Measurements from ENCODE around the gene ITFG1. TPM values are rescaled to one million over a fixed set of nuclear protein-coding genes. Genes with fewer than 3 reads are reported as not detected.

Gene ITFG1
- total and polyA plus RNA-seq, 2 of the 13 experiments (the other 11 are each of a cell fraction or from before 2014, with no cell fraction given): 74.5 to 150 TPM

GRCh38 chr16:47426806-47427205, 34.1 kb downstream of the ITFG1 start:
- Histone ChIP-seq H3K27ac (ENCODE audit: extremely low read length, insufficient read depth, low read length) (no peak overlapping the region), H3K4me1 (ENCODE audit: insufficient read depth, low read length) (no peaks in the 10 kb centered on the region), H4K20me1 (ENCODE audit: insufficient read depth, low read length) (no peaks in the 10 kb centered on the region), H3K9me3 (ENCODE audit: low read length) (no peaks in the 10 kb centered on the region), H3K36me3 (replicated peaks in 1 of 2; ENCODE audit: control insufficient read depth in 1 of 2, insufficient read depth in 2 of 2, low read length in 2 of 2) (peaks cover 8 to 27% of the 10 kb centered on the region in 2 experiments), H3K79me2 (ENCODE audit: insufficient read depth, low read length) (no peaks in the 10 kb centered on the region), H3K27me3 (ENCODE audit: control insufficient read depth in 1 of 2, insufficient read depth in 2 of 2, low read length in 2 of 2) (no peaks in the 10 kb centered on the region), H3K9ac (ENCODE audit: insufficient read depth, low read depth, low read length) (no peak overlapping the region), H3K4me2 (ENCODE audit: low read depth, low read length) (no peak overlapping the region), H2AFZ (ENCODE audit: low read length) (no peak overlapping the region), H3K4me3 (replicated peaks in 1 of 3; ENCODE audit: insufficient read depth in 1 of 3, low read depth in 2 of 3, low read length in 3 of 3) (no peak overlapping the region)
- intact Hi-C loops (cut with micrococcal nuclease; ENCODE audit: unreplicated experiment): no loop called here
- ChIA-PET POLR2A (no interaction called here), CTCF (ENCODE audit: low intra/inter-chr PET ratio, low total read pairs) (no interaction called here)
- DNase-seq (ENCODE audit: low spot score) (no peak), FAIRE-seq (no peak), ATAC-seq (no peak)
- in situ Hi-C loops (cut with HindIII; ENCODE audit: extremely low pct_ligation_motif_present, low pct_unique_long_range_greater_than_20kb): no loop called here
- BruUV-seq (replicated peaks): no TSS peak
- 95% methylated on average over 1 of the region's 1 CpG for WGBS (ENCODE audit: low lambda C conversion rate)
- no peak for TF ChIP-seq HNF4G (IDR thresholded peaks at IDR 0.05; ENCODE audit: borderline replicate concordance, low read depth, low read length)
- no peak for TF ChIP-seq HNF4G (CRISPR knock-in tag; IDR thresholded peaks at IDR 0.05; ENCODE audit: borderline replicate concordance, low read depth)
- TF ChIP-seq, protein P1, sequence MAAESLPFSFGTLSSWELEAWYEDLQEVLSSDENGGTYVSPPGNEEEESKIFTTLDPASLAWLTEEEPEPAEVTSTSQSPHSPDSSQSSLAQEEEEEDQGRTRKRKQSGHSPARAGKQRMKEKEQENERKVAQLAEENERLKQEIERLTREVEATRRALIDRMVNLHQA (CRISPR knock-in tag; IDR thresholded peaks at IDR 0.05): no peak
- no peak for TF ChIP-seq ZNF260 (CRISPR knock-in tag; IDR thresholded peaks at IDR 0.05; ENCODE audit: borderline replicate concordance, low read depth)
- no peak for TF ChIP-seq BCL6 (CRISPR knock-in tag; IDR thresholded peaks at IDR 0.05)
- no peak for TF ChIP-seq ARNT2 (CRISPR knock-in tag; IDR thresholded peaks at IDR 0.05; ENCODE audit: low read depth)

GRCh38 chr16:47424846-47425245, 36.0 kb downstream of the ITFG1 start:
- FAIRE-seq: no peak
- no peak overlapping the region for H3K27ac ChIP-seq (ENCODE audit: extremely low read length, insufficient read depth, low read length)
- CTCF ChIA-PET (ENCODE audit: low intra/inter-chr PET ratio, low total read pairs): no interaction called here
- peak; percentile 43; the same call in 1 of the 2 replicates for TF ChIP-seq HOXA3 (CRISPR knock-in tag; IDR thresholded peaks at IDR 0.05)
- TF ChIP-seq STAG1 (CRISPR knock-in tag; IDR thresholded peaks at IDR 0.05): peak; percentile 20; the same call in 1 of the 2 replicates
- TF ChIP-seq FOXA1 (IDR thresholded peaks at IDR 0.05): no peak
- TF ChIP-seq FOXA1 (CRISPR knock-in tag; IDR thresholded peaks at IDR 0.05): peak; percentile 63
- TF ChIP-seq, protein P2, sequence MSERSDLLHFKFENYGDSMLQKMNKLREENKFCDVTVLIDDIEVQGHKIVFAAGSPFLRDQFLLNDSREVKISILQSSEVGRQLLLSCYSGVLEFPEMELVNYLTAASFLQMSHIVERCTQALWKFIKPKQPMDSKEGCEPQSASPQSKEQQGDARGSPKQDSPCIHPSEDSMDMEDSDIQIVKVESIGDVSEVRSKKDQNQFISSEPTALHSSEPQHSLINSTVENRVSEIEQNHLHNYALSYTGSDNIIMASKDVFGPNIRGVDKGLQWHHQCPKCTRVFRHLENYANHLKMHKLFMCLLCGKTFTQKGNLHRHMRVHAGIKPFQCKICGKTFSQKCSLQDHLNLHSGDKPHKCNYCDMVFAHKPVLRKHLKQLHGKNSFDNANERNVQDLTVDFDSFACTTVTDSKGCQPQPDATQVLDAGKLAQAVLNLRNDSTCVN (CRISPR knock-in tag; IDR thresholded peaks at IDR 0.05; ENCODE audit: borderline replicate concordance): no peak
- no peak for TF ChIP-seq SMARCE1 (IDR thresholded peaks at IDR 0.05; ENCODE audit: borderline replicate concordance)
- TF ChIP-seq ZMYM4 (CRISPR knock-in tag; IDR thresholded peaks at IDR 0.05): peak; percentile 31; the same call in 1 of the 2 replicates
- TF ChIP-seq, protein P3, sequence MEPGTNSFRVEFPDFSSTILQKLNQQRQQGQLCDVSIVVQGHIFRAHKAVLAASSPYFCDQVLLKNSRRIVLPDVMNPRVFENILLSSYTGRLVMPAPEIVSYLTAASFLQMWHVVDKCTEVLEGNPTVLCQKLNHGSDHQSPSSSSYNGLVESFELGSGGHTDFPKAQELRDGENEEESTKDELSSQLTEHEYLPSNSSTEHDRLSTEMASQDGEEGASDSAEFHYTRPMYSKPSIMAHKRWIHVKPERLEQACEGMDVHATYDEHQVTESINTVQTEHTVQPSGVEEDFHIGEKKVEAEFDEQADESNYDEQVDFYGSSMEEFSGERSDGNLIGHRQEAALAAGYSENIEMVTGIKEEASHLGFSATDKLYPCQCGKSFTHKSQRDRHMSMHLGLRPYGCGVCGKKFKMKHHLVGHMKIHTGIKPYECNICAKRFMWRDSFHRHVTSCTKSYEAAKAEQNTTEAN (CRISPR knock-in tag; conservative IDR thresholded peaks at IDR 0.05): no peak
- peak; percentile 49; the same call in 1 of the 2 replicates for TF ChIP-seq ZBTB33 (CRISPR knock-in tag; IDR thresholded peaks at IDR 0.05)
- no peak for TF ChIP-seq NFE2 (CRISPR knock-in tag; IDR thresholded peaks at IDR 0.05)

More at GRCh38 chr16:47424846-47425245, 36.0 kb downstream of the ITFG1 start:
- WGBS (ENCODE audit: low lambda C conversion rate): 94% methylated on average over 13 of the region's 13 CpGs
- no peaks in the 10 kb centered on the region for H3K9me3 ChIP-seq (ENCODE audit: low read length)
- no peaks in the 10 kb centered on the region for H3K27me3 ChIP-seq (ENCODE audit: control insufficient read depth in 1 of 2, insufficient read depth in 2 of 2, low read length in 2 of 2)
- peaks cover 8 to 34% of the 10 kb centered on the region in 2 experiments for H3K36me3 ChIP-seq (replicated peaks in 1 of 2; ENCODE audit: control insufficient read depth in 1 of 2, insufficient read depth in 2 of 2, low read length in 2 of 2)
- no peaks in the 10 kb centered on the region for H4K20me1 ChIP-seq (ENCODE audit: insufficient read depth, low read length)
- POLR2A ChIA-PET: no interaction called here
- H3K79me2 ChIP-seq (ENCODE audit: insufficient read depth, low read length): no peaks in the 10 kb centered on the region
- no peak overlapping the region for H2AFZ ChIP-seq (ENCODE audit: low read length)
- in situ Hi-C loops (cut with HindIII; ENCODE audit: extremely low pct_ligation_motif_present, low pct_unique_long_range_greater_than_20kb): no loop called here
- no peaks in the 10 kb centered on the region for H3K4me1 ChIP-seq (ENCODE audit: insufficient read depth, low read length)
- DNase-seq (ENCODE audit: low spot score) (peak; percentile 39), ATAC-seq (peak; percentile 85)
- intact Hi-C loops (cut with micrococcal nuclease; ENCODE audit: unreplicated experiment): no loop called here
- no TSS peak for BruUV-seq (replicated peaks)
- H3K4me3 ChIP-seq (replicated peaks in 1 of 3; ENCODE audit: insufficient read depth in 1 of 3, low read depth in 2 of 3, low read length in 3 of 3): no peak overlapping the region
- H3K9ac ChIP-seq (ENCODE audit: insufficient read depth, low read depth, low read length): no peak overlapping the region
- no peak overlapping the region for H3K4me2 ChIP-seq (ENCODE audit: low read depth, low read length)

Measured in HepG2 (cell line).